DOHH2 (cell line): ENCODE measurements around the gene SIRT3.

Source experiments
- H3F3A ChIP-seq: fragments of 200-600 bp; sonication (generic), shearing (Covaris generic); 2 replicates; pipeline ENCODE4 v1.6.0; 2016; ENCODE audit warnings: antibody characterized with exemption, mild to moderate bottlenecking; ENCODE audit not compliant: control insufficient read depth, insufficient read depth
- H3K27ac ChIP-seq: fragments of 200-600 bp; sonication (generic); 2 replicates; pipeline ENCODE4 v1.5.1; 2014; ENCODE audit warnings: low read depth, mild to moderate bottlenecking, low read length, moderate library complexity
- H3K27me3 ChIP-seq: fragments of 200-600 bp; sonication (generic); 2 replicates; pipeline ENCODE4 v1.6.1; 2014; ENCODE audit warnings: mild to moderate bottlenecking, low read length, mixed read lengths; ENCODE audit not compliant: control insufficient read depth
- H3K36me3 ChIP-seq: fragments of 200-600 bp; sonication (generic); 2 replicates; pipeline ENCODE4 v1.6.1; 2014; ENCODE audit warnings: mild to moderate bottlenecking, low read length, moderate library complexity, mixed read lengths; ENCODE audit not compliant: control insufficient read depth
- H3K4me1 ChIP-seq: fragments of 200-600 bp; sonication (generic); 2 replicates; pipeline ENCODE4 v1.6.1; 2014; ENCODE audit warnings: mild to moderate bottlenecking, low read length, mixed read lengths; ENCODE audit not compliant: control insufficient read depth
- H3K4me2 ChIP-seq: fragments of 200-600 bp; sonication (generic); 2 replicates; pipeline ENCODE4 v1.6.0; 2014; ENCODE audit warnings: mild to moderate bottlenecking, low read length, moderate library complexity
- H3K4me3 ChIP-seq: fragments of 200-600 bp; sonication (generic); 2 replicates; pipeline ENCODE4 v1.5.1; 2014; ENCODE audit warnings: mild to moderate bottlenecking, low read length, mixed read lengths
- H3K79me2 ChIP-seq: fragments of 200-600 bp; sonication (generic); 2 replicates; pipeline ENCODE4 v1.6.1; 2014; ENCODE audit warnings: mild to moderate bottlenecking, low read length, mixed read lengths; ENCODE audit not compliant: control insufficient read depth
- H3K9me2 ChIP-seq: fragments of 200-600 bp; sonication (generic); replicated peaks from 2 replicates; pipeline ENCODE4 v1.6.1; 2014; ENCODE audit warnings: mild to moderate bottlenecking, low read length, mixed read lengths; ENCODE audit not compliant: control insufficient read depth
- H3K9me3 ChIP-seq: fragments of 200-600 bp; sonication (generic); 2 replicates; pipeline ENCODE4 v1.6.1; 2014; ENCODE audit warnings: antibody characterized with exemption, low read length, mixed read lengths; ENCODE audit not compliant: control insufficient read depth, insufficient read depth
- H4K20me1 ChIP-seq: fragments of 200-600 bp; sonication (generic); 2 replicates; pipeline ENCODE4 v1.6.0; 2014; ENCODE audit warnings: low read depth, mild to moderate bottlenecking, antibody characterized with exemption, low read length, moderate library complexity; ENCODE audit not compliant: control insufficient read depth, insufficient read depth
- EZH2phosphoT487 ChIP-seq: fragments of 200-600 bp; sonication (generic); IDR thresholded peaks from 2 replicates; pipeline ENCODE4 v1.6.1; 2017; ENCODE audit warnings: borderline replicate concordance, mild to moderate bottlenecking, antibody characterized with exemption, low read length, moderate library complexity, mixed read lengths
- TF ChIP-seq, protein P1 (sequence below): fragments of 200-600 bp; sonication (generic); IDR thresholded peaks from one replicate; pipeline ENCODE4 v1.5.1; 2014; ENCODE audit warnings: antibody characterized with exemption, mild to moderate bottlenecking, low read depth, low read length; ENCODE audit not compliant: poor library complexity, severe bottlenecking

Gene SIRT3

DNA sequence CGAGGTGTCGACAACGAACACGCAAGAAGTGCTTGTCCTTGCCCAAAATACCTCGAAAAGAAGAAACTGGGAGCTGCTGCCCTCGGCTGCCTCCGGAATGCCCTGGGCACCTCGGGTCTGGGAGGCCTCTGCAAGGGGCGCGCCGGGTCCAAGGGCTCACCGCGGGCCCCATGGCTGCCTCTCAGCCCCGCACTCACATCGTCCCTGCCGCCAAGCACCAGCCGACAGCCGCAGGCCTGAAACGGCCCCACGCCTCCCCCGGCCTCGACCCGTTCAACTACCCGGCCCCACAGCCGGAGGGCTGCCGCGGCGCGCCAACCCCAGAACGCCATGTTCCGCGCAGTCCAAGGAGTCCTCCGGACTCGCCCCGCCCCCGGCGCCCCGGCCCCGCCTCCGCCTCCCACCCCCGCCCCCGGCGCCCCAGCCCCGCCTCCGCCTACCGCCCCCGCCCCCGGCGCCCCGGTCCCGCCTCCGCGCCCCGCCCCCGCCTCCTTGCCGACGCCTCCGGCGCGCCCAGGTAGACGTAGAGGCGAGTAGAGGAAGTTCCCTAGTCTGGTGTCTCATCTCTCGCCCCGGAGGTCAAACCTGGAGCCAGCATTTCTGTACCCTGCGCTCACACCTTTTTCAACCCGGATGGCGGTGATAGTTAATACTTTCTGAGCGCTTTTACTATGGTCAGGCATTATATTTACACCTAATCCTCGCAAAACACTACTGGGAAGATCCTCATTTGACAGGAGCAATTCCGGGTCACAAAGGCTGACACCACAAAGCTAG is at the start of gene SIRT3:
Gene SIRT3 (minus strand): TSS at position 346 of the 777 bp plus-strand sequence. CDS start 14 bp downstream, at position 332.
- no peaks in the 10 kb centered on the region for H3K27me3 ChIP-seq
- H3K4me1 ChIP-seq, result peaks cover 20% of the 10 kb centered on the region
- no peaks in the 10 kb centered on the region for H3K9me3 ChIP-seq
- peaks cover 52% of the 10 kb centered on the region for H3K79me2 ChIP-seq
- no peaks in the 10 kb centered on the region for H3K9me2 ChIP-seq
- H4K20me1 ChIP-seq, result no peaks in the 10 kb centered on the region
- peak within 1 kb of the TSS; percentile 99 for H3K4me2 ChIP-seq
- peak within 1 kb of the TSS; percentile 91 for H3K27ac ChIP-seq
- H3K36me3 ChIP-seq, result peaks cover 29% of the 10 kb centered on the region
- H3K4me3 ChIP-seq, result peak within 1 kb of the TSS; percentile 99
- H3F3A ChIP-seq, result peaks cover 3% of the 10 kb centered on the region; the same call in 1 of the 2 replicates
- TF ChIP-seq EZH2phosphoT487, result no peak
- TF ChIP-seq, protein P1, sequence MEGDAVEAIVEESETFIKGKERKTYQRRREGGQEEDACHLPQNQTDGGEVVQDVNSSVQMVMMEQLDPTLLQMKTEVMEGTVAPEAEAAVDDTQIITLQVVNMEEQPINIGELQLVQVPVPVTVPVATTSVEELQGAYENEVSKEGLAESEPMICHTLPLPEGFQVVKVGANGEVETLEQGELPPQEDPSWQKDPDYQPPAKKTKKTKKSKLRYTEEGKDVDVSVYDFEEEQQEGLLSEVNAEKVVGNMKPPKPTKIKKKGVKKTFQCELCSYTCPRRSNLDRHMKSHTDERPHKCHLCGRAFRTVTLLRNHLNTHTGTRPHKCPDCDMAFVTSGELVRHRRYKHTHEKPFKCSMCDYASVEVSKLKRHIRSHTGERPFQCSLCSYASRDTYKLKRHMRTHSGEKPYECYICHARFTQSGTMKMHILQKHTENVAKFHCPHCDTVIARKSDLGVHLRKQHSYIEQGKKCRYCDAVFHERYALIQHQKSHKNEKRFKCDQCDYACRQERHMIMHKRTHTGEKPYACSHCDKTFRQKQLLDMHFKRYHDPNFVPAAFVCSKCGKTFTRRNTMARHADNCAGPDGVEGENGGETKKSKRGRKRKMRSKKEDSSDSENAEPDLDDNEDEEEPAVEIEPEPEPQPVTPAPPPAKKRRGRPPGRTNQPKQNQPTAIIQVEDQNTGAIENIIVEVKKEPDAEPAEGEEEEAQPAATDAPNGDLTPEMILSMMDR, result no peak

DNA sequence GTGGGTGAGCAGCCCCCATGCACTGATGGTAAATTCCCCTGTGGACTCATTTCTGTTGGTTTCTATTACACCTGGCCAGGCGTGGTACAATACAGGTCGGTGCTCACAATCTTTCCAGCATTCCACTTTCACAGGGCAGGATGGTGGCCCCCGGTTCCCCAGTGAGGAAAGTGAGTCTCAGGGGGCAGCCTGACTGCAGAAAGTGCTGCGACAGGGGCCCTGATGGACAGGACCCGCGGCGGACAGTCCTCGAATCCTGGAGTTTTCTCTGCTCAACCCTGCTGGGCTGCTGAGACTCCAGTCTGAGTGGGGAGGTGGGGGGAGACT is 49.7 kb upstream of the SIRT3 start:
- H4K20me1 ChIP-seq, result no peaks in the 10 kb centered on the region
- no peak overlapping the region for H3K27ac ChIP-seq
- H3K9me3 ChIP-seq, result no peaks in the 10 kb centered on the region
- no peaks in the 10 kb centered on the region for H3K9me2 ChIP-seq
- no peaks in the 10 kb centered on the region for H3K36me3 ChIP-seq
- no peaks in the 10 kb centered on the region for H3K79me2 ChIP-seq
- no peak overlapping the region for H3K4me2 ChIP-seq
- no peak overlapping the region for H3K4me3 ChIP-seq
- H3K4me1 ChIP-seq, result peaks cover 38% of the 10 kb centered on the region
- peaks cover 20% of the 10 kb centered on the region for H3K27me3 ChIP-seq
- TF ChIP-seq, protein P1, result no peak
- no peak for TF ChIP-seq EZH2phosphoT487
- no peaks in the 10 kb centered on the region for H3F3A ChIP-seq

DNA sequence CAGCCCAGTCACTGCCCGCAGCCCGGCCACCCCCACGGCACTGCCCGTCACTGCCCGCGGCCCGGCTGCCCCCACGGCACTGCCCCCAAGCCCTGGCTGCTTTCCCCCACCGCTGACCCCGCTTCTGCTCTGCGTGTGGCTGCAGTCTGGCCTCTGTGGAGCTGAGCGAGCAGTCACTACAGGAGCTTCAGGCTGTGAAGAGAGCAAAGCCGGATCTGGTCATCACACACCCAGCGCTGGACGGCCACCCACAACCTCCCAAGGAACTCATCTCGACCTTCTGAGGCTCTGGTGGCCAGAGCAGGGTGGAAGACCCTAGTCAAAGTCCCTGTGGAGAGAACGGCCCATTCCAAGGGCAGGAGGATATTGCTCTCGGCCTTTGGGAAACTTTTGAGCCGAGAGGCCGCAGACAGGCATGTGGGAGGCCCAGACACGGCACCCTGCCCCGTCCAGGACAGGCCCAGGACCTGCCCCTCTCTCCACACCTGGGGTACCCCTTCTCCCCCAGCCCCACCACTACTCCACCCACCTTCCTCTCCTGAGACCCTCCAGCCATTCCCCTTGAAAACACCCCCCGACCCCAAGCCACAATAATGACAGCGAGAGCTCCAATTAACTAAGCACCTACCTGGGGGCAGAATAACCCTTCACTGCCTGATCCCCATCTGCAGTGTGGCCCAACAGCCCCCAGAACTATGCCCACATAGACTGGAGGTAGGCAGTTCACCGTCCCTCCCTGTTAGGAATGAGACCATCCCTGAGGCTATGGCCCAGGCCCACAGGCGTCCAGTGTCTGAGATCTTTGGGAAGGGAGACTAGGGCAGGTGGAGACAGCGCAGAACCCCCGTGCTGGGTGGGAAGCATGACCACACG is 49.1 kb upstream of the SIRT3 start:
- Histone ChIP-seq H4K20me1 (no peaks in the 10 kb centered on the region), H3K9me3 (no peaks in the 10 kb centered on the region), H3K79me2 (no peaks in the 10 kb centered on the region), H3K4me1 (peaks cover 35% of the 10 kb centered on the region), H3K4me2 (no peak overlapping the region), H3K4me3 (no peak overlapping the region), H3K36me3 (no peaks in the 10 kb centered on the region), H3F3A (no peaks in the 10 kb centered on the region), H3K27ac (no peak overlapping the region), H3K27me3 (peaks cover 20% of the 10 kb centered on the region), H3K9me2 (no peaks in the 10 kb centered on the region)
- TF ChIP-seq, protein P1, result no peak
- no peak for TF ChIP-seq EZH2phosphoT487
